Smooth muscle cell (in vitro differentiated cells): ENCODE measurements around the gene RRAD. TPM values are rescaled to one million over a fixed set of nuclear protein-coding genes. Genes with fewer than 3 reads are reported as not detected.
A peak's percentile ranks its signal among the peaks of the same experiment; 100 is the strongest.

ENCODE experiments used
- DNase-seq: peaks from one replicate; lab custom pipeline; 2025; ENCODE audit not compliant: unreplicated experiment; lab: John Stamatoyannopoulos, UW
- H2AFZ ChIP-seq: fragments of 200-600 bp; sonication (generic); 2 replicates; pipeline ENCODE4 v1.6.0; 2016; ENCODE audit warnings: antibody characterized with exemption, low read depth, mild to moderate bottlenecking
- H3F3A ChIP-seq: fragments of 200-600 bp; sonication (generic); 2 replicates; pipeline ENCODE4 v1.6.0; 2017; ENCODE audit warnings: antibody characterized with exemption, low read depth
- H3K27ac ChIP-seq: fragments of 200-600 bp; sonication (generic); 2 replicates; pipeline ENCODE4 v1.5.1; 2016; ENCODE audit warnings: low read depth, mild to moderate bottlenecking
- H3K27me3 ChIP-seq: fragments of 200-600 bp; sonication (generic); 2 replicates; pipeline ENCODE4 v1.6.1; 2016; ENCODE audit warnings: low read depth, mild to moderate bottlenecking
- H3K36me3 ChIP-seq: fragments of 200-600 bp; sonication (generic); 2 replicates; pipeline ENCODE4 v1.5.1; 2016; ENCODE audit warnings: low read depth
- H3K4me1 ChIP-seq: fragments of 200-600 bp; sonication (generic); 2 replicates; pipeline ENCODE4 v1.5.1; 2016; ENCODE audit warnings: low read depth
- H3K4me2 ChIP-seq: fragments of 200-600 bp; sonication (generic); 2 replicates; pipeline ENCODE4 v1.6.0; 2016; ENCODE audit warnings: mild to moderate bottlenecking
- H3K4me3 ChIP-seq: fragments of 200-600 bp; sonication (generic); 2 replicates; pipeline ENCODE4 v1.5.1; 2016; ENCODE audit warnings: mild to moderate bottlenecking
- H3K79me2 ChIP-seq: fragments of 200-600 bp; sonication (generic); 2 replicates; pipeline ENCODE4 v1.6.0; 2016; ENCODE audit warnings: low read depth, mild to moderate bottlenecking
- H3K9ac ChIP-seq: fragments of 200-600 bp; sonication (generic); 2 replicates; pipeline ENCODE4 v1.6.0; 2016; ENCODE audit warnings: low read depth
- H3K9me3 ChIP-seq: fragments of 200-600 bp; sonication (generic); replicated peaks from 2 replicates; pipeline ENCODE4 v1.5.1; 2016; ENCODE audit warnings: low read depth
- H4K20me1 ChIP-seq: fragments of 200-600 bp; sonication (generic); 2 replicates; pipeline ENCODE4 v1.6.0; 2016; ENCODE audit warnings: low read depth
- WGBS: methylation state at CpG from one replicate; pipeline ENCODE4 v1.1.7; 2016; ENCODE audit warnings: low lambda C conversion rate; 5-methylcytosine and 5-hydroxymethylcytosine counted together
- polyA plus RNA-seq: library from polyadenylated mRNA; unstranded; fragments of >200 nt; fragmentation: Nextera tagmentation; extraction: Ambion mirVana; gene quantifications from 2 replicates; pipeline ENCODE4 v1.2.1, GENCODE V29; 2016
- total RNA-seq: library from RNA; depleted of rRNA; stranded (reverse); fragments of >200 nt; gene quantifications from 2 replicates; pipeline ENCODE4 v1.2.3, GENCODE V29; 2014
- TF ChIP-seq, protein P1 (sequence below): fragments of 200-600 bp; sonication (generic); IDR thresholded peaks from 2 replicates; pipeline ENCODE4 v1.5.1; 2017; ENCODE audit warnings: borderline replicate concordance, mild to moderate bottlenecking, antibody characterized with exemption; ENCODE audit not compliant: insufficient read depth, poor library complexity, severe bottlenecking

The RRAD gene
- total and polyA plus RNA-seq, 2 experiments from 2014 or later: 7.6 to 27.5 TPM

DNA sequence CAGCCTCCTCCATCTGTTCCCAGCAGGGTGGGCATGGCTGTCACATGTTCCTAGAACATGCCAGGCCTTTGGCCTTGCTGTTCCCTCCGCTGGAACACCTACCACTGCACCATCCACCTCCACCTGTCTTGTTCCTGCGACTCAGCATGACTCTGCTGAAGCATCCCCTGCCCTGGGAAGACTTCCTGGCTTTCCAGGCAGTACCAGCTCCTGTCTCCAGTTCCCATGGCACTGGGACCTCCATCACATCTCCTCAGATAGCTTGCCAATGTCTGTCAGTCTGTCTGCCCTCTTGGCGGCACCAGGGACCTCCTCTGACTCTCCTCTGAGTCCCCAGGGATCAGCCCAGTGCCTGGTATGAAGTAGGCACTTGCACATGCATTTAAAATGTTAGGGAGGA lies 29.3 kb downstream of the RRAD start:
- H3K4me1 ChIP-seq: no peaks in the 10 kb centered on the region
- no peaks in the 10 kb centered on the region for H3K27me3 ChIP-seq
- no peak overlapping the region for H2AFZ ChIP-seq
- H3K9me3 ChIP-seq: no peaks in the 10 kb centered on the region
- H3K27ac ChIP-seq: no peak overlapping the region
- H3K4me2 ChIP-seq: no peak overlapping the region
- DNase-seq: no peak
- H3K9ac ChIP-seq: no peak overlapping the region
- peaks cover 11% of the 10 kb centered on the region for H3F3A ChIP-seq
- no peaks in the 10 kb centered on the region for H4K20me1 ChIP-seq
- no peaks in the 10 kb centered on the region for H3K79me2 ChIP-seq
- no peak overlapping the region for H3K4me3 ChIP-seq
- no peaks in the 10 kb centered on the region for H3K36me3 ChIP-seq
- 96% methylated on average over 3 of the region's 3 CpGs for WGBS
- TF ChIP-seq, protein P1, sequence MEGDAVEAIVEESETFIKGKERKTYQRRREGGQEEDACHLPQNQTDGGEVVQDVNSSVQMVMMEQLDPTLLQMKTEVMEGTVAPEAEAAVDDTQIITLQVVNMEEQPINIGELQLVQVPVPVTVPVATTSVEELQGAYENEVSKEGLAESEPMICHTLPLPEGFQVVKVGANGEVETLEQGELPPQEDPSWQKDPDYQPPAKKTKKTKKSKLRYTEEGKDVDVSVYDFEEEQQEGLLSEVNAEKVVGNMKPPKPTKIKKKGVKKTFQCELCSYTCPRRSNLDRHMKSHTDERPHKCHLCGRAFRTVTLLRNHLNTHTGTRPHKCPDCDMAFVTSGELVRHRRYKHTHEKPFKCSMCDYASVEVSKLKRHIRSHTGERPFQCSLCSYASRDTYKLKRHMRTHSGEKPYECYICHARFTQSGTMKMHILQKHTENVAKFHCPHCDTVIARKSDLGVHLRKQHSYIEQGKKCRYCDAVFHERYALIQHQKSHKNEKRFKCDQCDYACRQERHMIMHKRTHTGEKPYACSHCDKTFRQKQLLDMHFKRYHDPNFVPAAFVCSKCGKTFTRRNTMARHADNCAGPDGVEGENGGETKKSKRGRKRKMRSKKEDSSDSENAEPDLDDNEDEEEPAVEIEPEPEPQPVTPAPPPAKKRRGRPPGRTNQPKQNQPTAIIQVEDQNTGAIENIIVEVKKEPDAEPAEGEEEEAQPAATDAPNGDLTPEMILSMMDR: no peak

DNA sequence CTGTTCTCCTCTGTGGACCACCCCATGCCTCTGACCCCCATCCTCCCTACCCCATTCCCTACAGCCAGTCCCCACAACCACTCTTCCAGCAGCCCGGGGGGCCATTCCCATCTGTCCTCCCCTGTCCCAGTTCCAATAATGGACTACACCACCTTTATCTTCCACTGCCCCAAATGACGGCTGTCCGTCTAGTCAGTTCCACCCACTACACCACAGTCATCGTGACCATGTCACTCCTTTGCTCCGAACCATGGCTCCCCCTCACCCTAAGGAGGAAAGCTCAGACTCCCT lies 29.7 kb downstream of the RRAD start:
- H3K27ac ChIP-seq: no peak overlapping the region
- H3K4me2 ChIP-seq: no peak overlapping the region
- H3K9me3 ChIP-seq: no peaks in the 10 kb centered on the region
- no peaks in the 10 kb centered on the region for H3K4me1 ChIP-seq
- TF ChIP-seq, protein P1: no peak
- no peaks in the 10 kb centered on the region for H3K27me3 ChIP-seq
- H2AFZ ChIP-seq: no peak overlapping the region
- H3K9ac ChIP-seq: no peak overlapping the region
- no peaks in the 10 kb centered on the region for H3K79me2 ChIP-seq
- DNase-seq: no peak
- no peaks in the 10 kb centered on the region for H3K36me3 ChIP-seq
- H3K4me3 ChIP-seq: no peak overlapping the region
- 97% methylated on average over 5 of the region's 5 CpGs for WGBS
- no peaks in the 10 kb centered on the region for H4K20me1 ChIP-seq
- H3F3A ChIP-seq: peaks cover 11% of the 10 kb centered on the region

DNA sequence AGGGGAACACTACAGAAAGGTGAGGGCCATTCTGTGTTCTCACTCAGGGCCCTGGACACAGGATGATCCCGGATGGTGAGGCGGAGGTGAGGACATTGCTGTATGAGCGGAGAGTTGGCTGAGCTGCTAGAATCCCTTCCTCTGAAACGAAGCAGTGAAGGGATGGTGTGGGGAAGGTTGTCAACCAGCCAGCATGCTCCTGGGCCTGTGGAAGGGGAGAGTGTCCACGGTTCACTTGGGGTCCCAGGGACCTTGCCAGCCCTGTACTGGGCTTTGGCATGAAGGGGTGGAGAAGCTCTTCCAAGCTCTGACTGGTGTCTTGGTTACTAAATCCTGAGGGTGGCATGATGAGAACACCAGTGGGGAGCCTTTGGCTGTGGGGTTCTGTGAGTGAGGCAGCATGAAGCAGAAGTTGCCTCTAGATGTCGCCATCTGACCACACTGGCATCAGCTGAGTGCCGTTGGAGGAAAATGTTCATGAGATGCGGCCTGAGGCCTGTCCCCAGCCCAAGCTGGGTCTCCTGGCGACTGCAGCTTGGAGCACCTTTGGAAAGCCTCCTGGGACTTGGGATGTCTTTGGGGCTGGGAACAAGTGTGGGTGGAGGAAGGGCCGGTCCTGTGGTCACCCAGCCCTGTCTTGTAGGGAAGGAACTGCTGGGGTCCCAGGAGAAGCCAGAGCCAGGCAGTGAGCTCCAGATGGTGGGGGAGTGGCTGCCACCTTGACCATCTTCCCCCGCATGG lies 30.2 kb downstream of the RRAD start:
- Histone ChIP-seq H3K36me3 (no peaks in the 10 kb centered on the region), H3K79me2 (no peaks in the 10 kb centered on the region), H3K4me1 (no peaks in the 10 kb centered on the region), H4K20me1 (no peaks in the 10 kb centered on the region), H3K9me3 (no peaks in the 10 kb centered on the region), H3F3A (peaks cover 11% of the 10 kb centered on the region), H3K4me3 (no peak overlapping the region), H3K4me2 (no peak overlapping the region), H2AFZ (no peak overlapping the region), H3K9ac (no peak overlapping the region), H3K27ac (no peak overlapping the region), H3K27me3 (no peaks in the 10 kb centered on the region)
- TF ChIP-seq, protein P1: peak; percentile 83
- 58% methylated on average over 11 of the region's 11 CpGs for WGBS
- no peak for DNase-seq

DNA sequence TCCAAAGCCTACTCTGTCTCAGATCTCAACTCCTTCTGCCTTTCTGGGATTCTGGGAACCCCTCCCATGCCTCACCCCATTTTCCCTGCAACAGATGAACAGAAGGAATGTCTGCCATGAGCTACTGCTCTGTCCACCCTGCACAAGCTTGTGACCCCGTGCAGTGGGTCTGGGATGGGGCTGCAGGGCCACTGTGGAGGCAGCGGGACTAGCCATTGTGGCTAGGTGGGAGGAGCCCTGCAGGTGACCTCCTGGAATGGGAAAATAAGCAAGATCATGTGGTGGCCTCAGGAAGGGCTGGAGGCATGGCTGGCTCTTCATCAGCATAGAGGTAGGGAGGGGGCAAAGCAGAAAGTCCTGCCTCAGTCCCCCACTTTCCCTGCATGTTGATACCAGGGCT lies 31.3 kb downstream of the RRAD start:
- DNase-seq: no peak
- TF ChIP-seq, protein P1: no peak
- no peaks in the 10 kb centered on the region for H3K36me3 ChIP-seq
- H3K9ac ChIP-seq: no peak overlapping the region
- no peaks in the 10 kb centered on the region for H3K27me3 ChIP-seq
- no peaks in the 10 kb centered on the region for H3K4me1 ChIP-seq
- H3K27ac ChIP-seq: no peak overlapping the region
- H3K4me3 ChIP-seq: no peak overlapping the region
- H3K79me2 ChIP-seq: no peaks in the 10 kb centered on the region
- no peak overlapping the region for H3K4me2 ChIP-seq
- no peaks in the 10 kb centered on the region for H4K20me1 ChIP-seq
- H3K9me3 ChIP-seq: no peaks in the 10 kb centered on the region
- peaks cover 9% of the 10 kb centered on the region for H3F3A ChIP-seq
- H2AFZ ChIP-seq: no peak overlapping the region
- WGBS: 83% methylated on average over 2 of the region's 2 CpGs
